D721Med (cell line): Measurements from ENCODE around the gene RND3.

Experiments
- DNase-seq: peaks from one replicate; pipeline ENCODE4 v3.0.0; 2011; ENCODE audit warnings: low spot score; ENCODE audit not compliant: insufficient read length
- FAIRE-seq: peaks from 2 replicates; lab custom pipeline; 2011; peaks lifted over from hg19 to GRCh38; lab: Jason Lieb, UNC
- CTCF ChIP-seq: IDR thresholded peaks from 2 replicates; pipeline ENCODE4 v1.5.1; 2012; ENCODE audit warnings: mild to moderate bottlenecking, control low read depth; ENCODE audit not compliant: insufficient read depth; ENCODE audit errors: missing control alignments

The RND3 gene

GRCh38 chr2:150445398-150445797 is 42.1 kb downstream of the RND3 start:
- no peak for TF ChIP-seq CTCF
- DNase-seq (no peak), FAIRE-seq (no peak)

- DNase-seq (no peak), FAIRE-seq (no peak)
- TF ChIP-seq CTCF, result no peak
Measured at GRCh38 chr2:150442484-150442883, 45.0 kb downstream of the RND3 start.

GRCh38 chr2:150441784-150442183 is 45.7 kb downstream of the RND3 start:
- FAIRE-seq, result no peak

GRCh38 chr2:150441226-150441625 is 46.2 kb downstream of the RND3 start:
- TF ChIP-seq CTCF, result no peak
- no peak for FAIRE-seq
- DNase-seq, result no peak

More at GRCh38 chr2:150441784-150442183, 45.7 kb downstream of the RND3 start:
- no peak for TF ChIP-seq CTCF
- DNase-seq, result no peak

GRCh38 chr2:150438654-150439053 is 48.8 kb downstream of the RND3 start:
- no peak for DNase-seq
- TF ChIP-seq CTCF, result no peak
- FAIRE-seq, result no peak

- no peak for TF ChIP-seq CTCF
- FAIRE-seq, result no peak
- DNase-seq, result no peak
Measured at GRCh38 chr2:150438041-150438440, 49.4 kb downstream of the RND3 start.

GRCh38 chr2:150432312-150432625 is 55.2 kb downstream of the RND3 start:
- DNase-seq (no peak), FAIRE-seq (no peak)
- no peak for TF ChIP-seq CTCF
